Naive thymus-derived CD4-positive, alpha-beta T cell (primary cell): ENCODE data around the gene LRRC8E. TPM values are rescaled to one million over a fixed set of nuclear protein-coding genes. Genes with fewer than 3 reads are reported as not detected.

Experiments
- ATAC-seq: fragments of 150-1000 bp; cut with Tn5 transposase; 2 replicates; pipeline ENCODE4 v1.10.0; 2021; ENCODE audit warnings: mild to moderate bottlenecking, moderate library complexity
- CTCF ChIA-PET: fragments of 350-600 bp; sonication (Branson Sonifier 250); formaldehyde crosslinking; loops from one replicate; lab custom pipeline; 2021; ENCODE audit warnings: antibody characterized with exemption; lab: Charles Lee
- POLR2A ChIA-PET: fragments of 350-600 bp; sonication (Branson Sonifier 250); formaldehyde crosslinking; loops from one replicate; lab custom pipeline; 2021; ENCODE audit warnings: antibody characterized with exemption, inconsistent platforms; lab: Charles Lee
- DNase-seq, 9 donors: peaks; one replicate each; pipeline versions ENCODE4 v3.0.0 to v3.0.0-alpha.2; 2020 to 2022; ENCODE audit warnings: mixed read lengths in 1 of 9
- H3K27ac ChIP-seq: one replicate; pipeline ENCODE4 v1.7.0; 2013; ENCODE audit warnings: mild to moderate bottlenecking, low read depth, low read length, moderate library complexity
- H3K27me3 ChIP-seq, 2 donors: one replicate each; pipeline ENCODE4 v1.7.0; 2013; ENCODE audit warnings: low read length in 2 of 2, mild to moderate bottlenecking in 2 of 2, moderate library complexity in 2 of 2; ENCODE audit not compliant: control insufficient read depth in 2 of 2, insufficient read depth in 2 of 2
- H3K36me3 ChIP-seq, 3 experiments: 1 replicate in 2 of 3; 2 replicates in 1 of 3; pipeline ENCODE4 v1.7.0; 2013; ENCODE audit warnings: low read length in 3 of 3, mild to moderate bottlenecking in 3 of 3, moderate library complexity in 1 of 3; ENCODE audit not compliant: insufficient read depth in 3 of 3, control insufficient read depth in 2 of 3
- H3K4me1 ChIP-seq, 2 donors: one replicate each; pipeline ENCODE4 v1.7.0; 2013; ENCODE audit warnings: low read length in 2 of 2, mild to moderate bottlenecking in 2 of 2, moderate library complexity in 1 of 2; ENCODE audit not compliant: control insufficient read depth in 2 of 2, insufficient read depth in 2 of 2
- H3K4me3 ChIP-seq: 2 replicates; pipeline ENCODE4 v1.7.0; 2013; ENCODE audit warnings: mild to moderate bottlenecking, low read length
- H3K9me3 ChIP-seq, 3 experiments: 1 replicate in 2 of 3; 2 replicates in 1 of 3; pipeline ENCODE4 v1.7.0; 2013; ENCODE audit warnings: low read length in 3 of 3; ENCODE audit not compliant: control insufficient read depth in 2 of 3
- H3K27ac Mint-ChIP-seq, 9 donors: one replicate each; pipeline ENCODE4 v1.8.0; 2020 to 2022; ENCODE audit warnings: mixed read lengths in 9 of 9, mild to moderate bottlenecking in 8 of 9, moderate library complexity in 5 of 9, inconsistent platforms in 2 of 9
- H3K27me3 Mint-ChIP-seq, 5 donors: one replicate each; pipeline ENCODE4 v1.8.0; 2021 to 2022; ENCODE audit warnings: mixed read lengths in 5 of 5, mild to moderate bottlenecking in 1 of 5
- H3K36me3 Mint-ChIP-seq, 5 donors: one replicate each; pipeline ENCODE4 v1.8.0; 2020 to 2022; ENCODE audit warnings: mixed read lengths in 5 of 5, mild to moderate bottlenecking in 3 of 5, inconsistent platforms in 1 of 5
- H3K4me1 Mint-ChIP-seq, 7 donors: one replicate each; pipeline ENCODE4 v1.8.0; 2020 to 2022; ENCODE audit warnings: mixed read lengths in 7 of 7, mild to moderate bottlenecking in 3 of 7, inconsistent platforms in 1 of 7
- H3K4me3 Mint-ChIP-seq, 10 donors: one replicate each; pipeline ENCODE4 v1.8.0; 2020 to 2022; ENCODE audit warnings: mild to moderate bottlenecking in 10 of 10, mixed read lengths in 10 of 10, moderate library complexity in 6 of 10, inconsistent platforms in 2 of 10
- H3K9me3 Mint-ChIP-seq, 11 donors: one replicate each; pipeline ENCODE4 v1.8.0; 2020 to 2022; ENCODE audit warnings: mixed read lengths in 11 of 11, mild to moderate bottlenecking in 4 of 11, inconsistent platforms in 1 of 11, moderate library complexity in 1 of 11
- intact Hi-C, 2 donors: fragments of 100-400 bp; cut with micrococcal nuclease; formaldehyde crosslinking; loops; one replicate each; pipeline ENCODE4 v1.15.1; 2023
- polyA plus RNA-seq, 2 donors: library from polyadenylated mRNA; unstranded; fragments of 300-500 nt; fragmentation: Illumina TruSeq; gene quantifications; one replicate each; pipeline ENCODE4 v1.2.3, GENCODE V29; 2021
- total RNA-seq, 6 experiments: library from RNA in 5 of 6; stranded (reverse) in 5 of 6; gene quantifications; 1 replicate in 5 of 6; 2 replicates in 1 of 6; pipeline ENCODE4 v1.2.3 and lab custom pipeline; 2021 to 2026

The LRRC8E gene
- total and polyA plus RNA-seq, 7 experiments from 2014 or later = 0.24 to 0.53 TPM; not detected in 5

GRCh38 chr19:7907544-7907943, 19.2 kb downstream of the LRRC8E start:
- H3K4me3 ChIP-seq = no peak overlapping the region
- intact Hi-C loops = no loop called here
- peaks cover 0 to 56% (median 4%) of the 10 kb centered on the region in 3 experiments for H3K36me3 ChIP-seq
- DNase-seq = no peak
- POLR2A ChIA-PET = interaction anchor here (0.7 to 1.6 kb wide), 2 partner anchors 13 to 247 kb away, joined by 3 to 8 read pairs; partner anchors contain the start of gene SNAPC2
- Mint-ChIP-seq H3K9me3 (peaks cover 0 to 8% (median 0%) of the 10 kb centered on the region in 11 donors), H3K27me3 (peaks cover 0 to 3% (median 0%) of the 10 kb centered on the region in 5 donors), H3K27ac (no peak overlapping the region), H3K4me1 (peaks cover 12 to 35% (median 26%) of the 10 kb centered on the region in 7 donors), H3K36me3 (peaks cover 0 to 24% (median 7%) of the 10 kb centered on the region in 5 donors), H3K4me3 (peak overlapping the region in 1 of 10 donors; percentile 23)
- peaks cover 19 to 22% of the 10 kb centered on the region in 2 donors for H3K4me1 ChIP-seq
- CTCF ChIA-PET = interaction anchor here (1.3 kb wide), 1 partner anchor 10 kb away, joined by 3 read pairs; no protein-coding TSS in a partner anchor
- H3K27ac ChIP-seq = no peak overlapping the region
- no peaks in the 10 kb centered on the region for H3K27me3 ChIP-seq
- ATAC-seq = no peak
- no peaks in the 10 kb centered on the region for H3K9me3 ChIP-seq

GRCh38 chr19:7908078-7908699, 19.9 kb downstream of the LRRC8E start:
- Histone ChIP-seq H3K4me1 (peaks cover 15 to 17% of the 10 kb centered on the region in 2 donors), H3K9me3 (no peaks in the 10 kb centered on the region), H3K36me3 (peaks cover 0 to 62% (median 4%) of the 10 kb centered on the region in 3 experiments), H3K4me3 (no peak overlapping the region), H3K27ac (no peak overlapping the region), H3K27me3 (no peaks in the 10 kb centered on the region)
- H3K9me3 Mint-ChIP-seq = peaks cover 0 to 5% (median 0%) of the 10 kb centered on the region in 11 donors
- ChIA-PET POLR2A (interaction anchor here (0.6 to 1.6 kb wide), 3 partner anchors 12 to 247 kb away, joined by 3 to 8 read pairs (median 4); partner anchors contain the start of gene SNAPC2), CTCF (interaction anchor here (1.3 kb wide), 1 partner anchor 10 kb away, joined by 3 read pairs; no protein-coding TSS in a partner anchor)
- intact Hi-C loops = no loop called here
- peaks cover 12 to 33% (median 25%) of the 10 kb centered on the region in 7 donors for H3K4me1 Mint-ChIP-seq
- ATAC-seq (no peak), DNase-seq (no peak)
- peaks cover 5 to 29% (median 12%) of the 10 kb centered on the region in 5 donors for H3K36me3 Mint-ChIP-seq
- peak overlapping the region in 1 of 10 donors; percentile 23 for H3K4me3 Mint-ChIP-seq
- no peak overlapping the region for H3K27ac Mint-ChIP-seq
- peaks cover 0 to 3% (median 0%) of the 10 kb centered on the region in 5 donors for H3K27me3 Mint-ChIP-seq

- Mint-ChIP-seq H3K27me3 (no peaks in the 10 kb centered on the region), H3K36me3 (peaks cover 5 to 29% (median 11%) of the 10 kb centered on the region in 5 donors), H3K9me3 (peaks cover 0 to 2% (median 0%) of the 10 kb centered on the region in 11 donors), H3K4me1 (peaks cover 12 to 33% (median 21%) of the 10 kb centered on the region in 7 donors), H3K27ac (no peak overlapping the region), H3K4me3 (no peak overlapping the region)
- ATAC-seq = no peak
- H3K36me3 ChIP-seq = peaks cover 0 to 63% (median 4%) of the 10 kb centered on the region in 3 experiments
- CTCF ChIA-PET = interaction anchor here (1.3 kb wide), 1 partner anchor 9 kb away, joined by 3 read pairs; no protein-coding TSS in a partner anchor
- H3K27ac ChIP-seq = no peak overlapping the region
- DNase-seq = no peak
- H3K4me3 ChIP-seq = no peak overlapping the region
- peaks cover 15 to 17% of the 10 kb centered on the region in 2 donors for H3K4me1 ChIP-seq
- POLR2A ChIA-PET = interaction anchor here (0.6 to 1.6 kb wide), 2 partner anchors 11 to 19 kb away, joined by 4 to 8 read pairs; partner anchors contain the start of gene SNAPC2
- intact Hi-C loops = no loop called here
- H3K9me3 ChIP-seq = no peaks in the 10 kb centered on the region
- no peaks in the 10 kb centered on the region for H3K27me3 ChIP-seq
Observed at GRCh38 chr19:7908742-7909461, 20.6 kb downstream of the LRRC8E start.

- intact Hi-C loops = loop anchor here in 1 of 2 donors (10.0 kb wide), 1 partner anchor 1795 kb away; the partner anchor contains the start of gene RFX2
- ChIA-PET POLR2A (no interaction called here), CTCF (no interaction called here)
- H3K36me3 Mint-ChIP-seq = peaks cover 5 to 29% (median 10%) of the 10 kb centered on the region in 5 donors
- H3K27ac Mint-ChIP-seq = no peak overlapping the region
- Histone ChIP-seq H3K36me3 (peaks cover 0 to 63% (median 4%) of the 10 kb centered on the region in 3 experiments), H3K4me1 (peaks cover 11 to 12% of the 10 kb centered on the region in 2 donors), H3K27me3 (no peaks in the 10 kb centered on the region), H3K4me3 (no peak overlapping the region), H3K9me3 (no peaks in the 10 kb centered on the region), H3K27ac (no peak overlapping the region)
- H3K27me3 Mint-ChIP-seq = peaks cover 0 to 4% (median 0%) of the 10 kb centered on the region in 5 donors
- H3K9me3 Mint-ChIP-seq = peaks cover 0 to 2% (median 0%) of the 10 kb centered on the region in 11 donors
- DNase-seq (no peak), ATAC-seq (no peak)
- H3K4me3 Mint-ChIP-seq = no peak overlapping the region
- peaks cover 12 to 31% (median 20%) of the 10 kb centered on the region in 7 donors for H3K4me1 Mint-ChIP-seq
Observed at GRCh38 chr19:7909471-7910067, 21.3 kb downstream of the LRRC8E start.

- ATAC-seq (no peak), DNase-seq (no peak)
- Histone ChIP-seq H3K27me3 (peaks cover 0 to 3% of the 10 kb centered on the region in 2 donors), H3K9me3 (no peaks in the 10 kb centered on the region), H3K27ac (no peak overlapping the region), H3K4me3 (no peak overlapping the region), H3K36me3 (peaks cover 0 to 59% (median 4%) of the 10 kb centered on the region in 3 experiments), H3K4me1 (peaks cover 1 to 3% of the 10 kb centered on the region in 2 donors)
- ChIA-PET CTCF (interaction anchor here (0.5 to 0.6 kb wide), 2 partner anchors 11 to 85 kb away, joined by 3 to 7 read pairs; no protein-coding TSS in a partner anchor), POLR2A (no interaction called here)
- intact Hi-C loops = loop anchor here in 1 of 2 donors (10.0 kb wide), 1 partner anchor 1796 kb away; the partner anchor contains the start of gene RFX2
- peaks cover 0 to under 1% (median 0%) of the 10 kb centered on the region in 11 donors for H3K9me3 Mint-ChIP-seq
- peaks cover 2 to 24% (median 12%) of the 10 kb centered on the region in 7 donors for H3K4me1 Mint-ChIP-seq
- peaks cover 4 to 22% (median 10%) of the 10 kb centered on the region in 5 donors for H3K36me3 Mint-ChIP-seq
- H3K27me3 Mint-ChIP-seq = peaks cover 0 to 11% (median 3%) of the 10 kb centered on the region in 5 donors
- H3K4me3 Mint-ChIP-seq = no peak overlapping the region
- no peak overlapping the region for H3K27ac Mint-ChIP-seq
Observed at GRCh38 chr19:7910321-7911161, 22.2 kb downstream of the LRRC8E start.
